HepG2 (cell line): ENCODE results near the gene ARHGEF1. TPM values are rescaled to one million over a fixed set of nuclear protein-coding genes. Genes with fewer than 3 reads are reported as not detected.

Experiments
- ATAC-seq: fragments of 200-7000 bp; cut with Tn5 transposase; 3 replicates; pipeline ENCODE4 v1.9.1; 2020; ENCODE audit warnings: mild to moderate bottlenecking, moderate library complexity
- BruUV-seq: library from RNA; stranded (reverse); fragments of 400-500 nt; replicated peaks from 2 replicates; lab custom pipeline; 2021; lab: Mats Ljungman, UMichigan
- CTCF ChIA-PET: fragments of 300-600 bp; formaldehyde crosslinking; extraction: SDS; loops from one replicate; lab custom pipeline; 2021; ENCODE audit warnings: low total read pairs, inconsistent platforms, low intra/inter-chr PET ratio; lab: Yijun Ruan, JAX
- POLR2A ChIA-PET: fragments of 350-600 bp; sonication (Branson Sonifier 250); formaldehyde crosslinking; loops from one replicate; lab custom pipeline; 2020; ENCODE audit warnings: antibody characterized with exemption, inconsistent platforms; lab: Yijun Ruan, JAX
- DNase-seq: peaks from one replicate; pipeline ENCODE4 v3.0.0-alpha.2; 2015; ENCODE audit warnings: low spot score
- FAIRE-seq: peaks from 3 replicates; lab custom pipeline; 2011; peaks lifted over from hg19 to GRCh38; lab: Jason Lieb, UNC
- H2AFZ ChIP-seq: one replicate; pipeline ENCODE4 v1.6.1; 2011; ENCODE audit warnings: low read length, inconsistent platforms
- H3K27ac ChIP-seq: fragments of 300-600 bp; 3 replicates; pipeline ENCODE4 v1.8.0; 2011; ENCODE audit warnings: mixed run types, mild to moderate bottlenecking, mixed read lengths, low read length, inconsistent platforms; ENCODE audit not compliant: insufficient read depth; ENCODE audit errors: extremely low read length
- H3K27me3 ChIP-seq, 2 experiments: fragments of 200-600 bp in 1 of 2; 2 replicates in 1 of 2; 3 replicates in 1 of 2; pipeline versions ENCODE4 v1.6.0 to v1.8.0; 2011; ENCODE audit warnings: low read length in 2 of 2, mild to moderate bottlenecking in 2 of 2, moderate library complexity in 2 of 2, inconsistent platforms in 1 of 2; ENCODE audit not compliant: insufficient read depth in 2 of 2, control insufficient read depth in 1 of 2
- H3K36me3 ChIP-seq, 2 experiments: fragments of 200-600 bp in 1 of 2; replicated peaks in 1 of 2; 2 replicates in 1 of 2; 3 replicates in 1 of 2; pipeline versions ENCODE4 v1.5.1 to v1.8.0; 2011; ENCODE audit warnings: low read length in 2 of 2, inconsistent platforms in 1 of 2; ENCODE audit not compliant: insufficient read depth in 2 of 2, control insufficient read depth in 1 of 2
- H3K4me1 ChIP-seq: 2 replicates; pipeline ENCODE4 v1.5.1; 2012; ENCODE audit warnings: low read length, inconsistent platforms; ENCODE audit not compliant: insufficient read depth
- H3K4me2 ChIP-seq: 2 replicates; pipeline ENCODE4 v1.6.0; 2011; ENCODE audit warnings: low read depth, low read length, inconsistent platforms
- H3K4me3 ChIP-seq, 3 experiments: fragments of 200-600 bp in 1 of 3; sonication (generic), shearing (Covaris generic) in 1 of 3; replicated peaks in 1 of 3; 2 replicates each; pipeline ENCODE4 v1.5.1; 2011 to 2016; ENCODE audit warnings: low read length in 3 of 3, inconsistent platforms in 2 of 3, low read depth in 2 of 3, mild to moderate bottlenecking in 2 of 3, control low read depth in 1 of 3, mixed read lengths in 1 of 3; ENCODE audit not compliant: insufficient read depth in 1 of 3
- H3K79me2 ChIP-seq: one replicate; pipeline ENCODE4 v1.6.1; 2011; ENCODE audit warnings: low read length, inconsistent platforms; ENCODE audit not compliant: insufficient read depth
- H3K9ac ChIP-seq: 2 replicates; pipeline ENCODE4 v1.6.0; 2011; ENCODE audit warnings: mild to moderate bottlenecking, low read depth, low read length, inconsistent platforms; ENCODE audit not compliant: insufficient read depth
- H3K9me3 ChIP-seq: 2 replicates; pipeline ENCODE4 v1.5.1; 2012; ENCODE audit warnings: mild to moderate bottlenecking, low read length
- H4K20me1 ChIP-seq: 2 replicates; pipeline ENCODE4 v1.6.0; 2011; ENCODE audit warnings: inconsistent platforms, mild to moderate bottlenecking, low read length, moderate library complexity; ENCODE audit not compliant: insufficient read depth
- ATRX ChIP-seq: sonication (generic); formaldehyde crosslinking; IDR thresholded peaks from 2 replicates; pipeline ENCODE4 v1.4.0; 2020; ENCODE audit warnings: missing genetic modification reagents, borderline replicate concordance
- BORCS8-MEF2B ChIP-seq: sonication (generic); formaldehyde crosslinking; IDR thresholded peaks from 2 replicates; pipeline ENCODE4 v1.8.0; 2022; ENCODE audit warnings: mild to moderate bottlenecking, missing genetic modification reagents
- DMAP1 ChIP-seq: IDR thresholded peaks from 2 replicates; pipeline ENCODE4 v1.6.1; 2016
- ETV5 ChIP-seq: IDR thresholded peaks from 2 replicates; pipeline ENCODE4 v1.6.1; 2018; ENCODE audit warnings: missing biosample characterization, missing genetic modification reagents, inconsistent platforms, borderline replicate concordance
- FOSL1 ChIP-seq: sonication (generic); formaldehyde crosslinking; IDR thresholded peaks from 2 replicates; pipeline ENCODE4 v1.9.0; 2021; ENCODE audit warnings: missing genetic modification reagents, borderline replicate concordance
- FOXA1 ChIP-seq, 2 experiments: fragments of 450-650 bp in 1 of 2; sonication (generic) in 1 of 2; formaldehyde crosslinking in 1 of 2; IDR thresholded peaks; 2 replicates each; pipeline versions ENCODE4 v1.4.0 to v1.6.1; 2016 to 2020; ENCODE audit warnings: missing genetic modification reagents in 1 of 2
- JUNB ChIP-seq: sonication (generic); formaldehyde crosslinking; IDR thresholded peaks from 2 replicates; pipeline ENCODE4 v1.8.0; 2022; ENCODE audit warnings: missing genetic modification reagents, mild to moderate bottlenecking, borderline replicate concordance
- MLLT10 ChIP-seq: sonication (generic); formaldehyde crosslinking; IDR thresholded peaks from 2 replicates; pipeline ENCODE4 v1.4.0; 2020; ENCODE audit warnings: missing genetic modification reagents
- NFIC ChIP-seq: IDR thresholded peaks from 2 replicates; pipeline ENCODE4 v1.6.1; 2012; ENCODE audit warnings: mild to moderate bottlenecking, low read length, inconsistent platforms
- POLR2G ChIP-seq: fragments of 200-400 bp; formaldehyde crosslinking; IDR thresholded peaks from 2 replicates; pipeline ENCODE4 v1.6.1; 2018; ENCODE audit warnings: mild to moderate bottlenecking, low read depth, low read length, moderate library complexity
- ZFP36L2 ChIP-seq: sonication (generic); formaldehyde crosslinking; IDR thresholded peaks from 2 replicates; pipeline ENCODE4 v1.4.0; 2020; ENCODE audit warnings: missing genetic modification reagents
- ZNF207 ChIP-seq: fragments of 450-650 bp; IDR thresholded peaks from 2 replicates; pipeline ENCODE4 v1.6.1; 2016; ENCODE audit warnings: antibody characterized with exemption, borderline replicate concordance
- WGBS: methylation state at CpG from one replicate; pipeline ENCODE4 v1.1.6; 2017; ENCODE audit warnings: low lambda C conversion rate; 5-methylcytosine and 5-hydroxymethylcytosine counted together
- in situ Hi-C: cut with HindIII; loops from 2 replicates; pipeline ENCODE4 v1.10.0; 2017; ENCODE audit warnings: low pct_unique_long_range_greater_than_20kb; ENCODE audit not compliant: extremely low pct_ligation_motif_present
- intact Hi-C: fragments of 100-400 bp; cut with micrococcal nuclease; formaldehyde crosslinking; loops from one replicate; pipeline ENCODE4 v1.10.0; 2022; ENCODE audit not compliant: unreplicated experiment
- polyA plus RNA-seq, 8 experiments: library from polyadenylated mRNA; depleted of rRNA in 3 of 8; stranded (reverse) in 7 of 8; unstranded in 1 of 8; fragments of >200 nt; fragmentation: Illumina TruSeq in 4 of 8; extraction: Trizol in 4 of 8; gene quantifications; 2 replicates each; pipeline versions ENCODE4 v1.2.1 to v1.2.3, GENCODE V29; 2011 to 2016; ENCODE audit warnings: low read depth in 4 of 8, missing spikeins in 1 of 8, mixed read lengths in 1 of 8; ENCODE audit not compliant: insufficient read depth in 1 of 8
- total RNA-seq, 5 experiments: library from RNA; depleted of rRNA; stranded (reverse); fragments of >200 nt; fragmentation: Illumina TruSeq; extraction: Trizol; gene quantifications; 2 replicates each; pipeline ENCODE4 v1.2.3, GENCODE V29; 2016; ENCODE audit warnings: low read depth in 1 of 5
- TF ChIP-seq, protein P1 (sequence below): IDR thresholded peaks from 2 replicates; pipeline ENCODE4 v1.6.1; 2016; ENCODE audit warnings: control low read depth
- TF ChIP-seq, protein P2 (sequence below): sonication (generic); formaldehyde crosslinking; IDR thresholded peaks from 2 replicates; pipeline ENCODE4 v1.4.0; 2020; ENCODE audit warnings: missing genetic modification reagents
- TF ChIP-seq, protein P3 (sequence below): sonication (generic); formaldehyde crosslinking; IDR thresholded peaks from 2 replicates; pipeline ENCODE4 v1.4.0; 2020; ENCODE audit warnings: missing genetic modification reagents
- TF ChIP-seq, protein P4 (sequence below): sonication (generic); formaldehyde crosslinking; IDR thresholded peaks from 2 replicates; pipeline ENCODE4 v1.4.0; 2020; ENCODE audit warnings: missing genetic modification reagents
- TF ChIP-seq, protein P5 (sequence below): sonication (generic); formaldehyde crosslinking; IDR thresholded peaks from 2 replicates; pipeline ENCODE4 v1.4.0; 2020; ENCODE audit warnings: missing genetic modification reagents

ARHGEF1 gene
- total and polyA plus RNA-seq, 2 of the 13 experiments (the other 11 are each of a cell fraction or from before 2014, with no cell fraction given) = 33.7 to 34.7 TPM

DNA sequence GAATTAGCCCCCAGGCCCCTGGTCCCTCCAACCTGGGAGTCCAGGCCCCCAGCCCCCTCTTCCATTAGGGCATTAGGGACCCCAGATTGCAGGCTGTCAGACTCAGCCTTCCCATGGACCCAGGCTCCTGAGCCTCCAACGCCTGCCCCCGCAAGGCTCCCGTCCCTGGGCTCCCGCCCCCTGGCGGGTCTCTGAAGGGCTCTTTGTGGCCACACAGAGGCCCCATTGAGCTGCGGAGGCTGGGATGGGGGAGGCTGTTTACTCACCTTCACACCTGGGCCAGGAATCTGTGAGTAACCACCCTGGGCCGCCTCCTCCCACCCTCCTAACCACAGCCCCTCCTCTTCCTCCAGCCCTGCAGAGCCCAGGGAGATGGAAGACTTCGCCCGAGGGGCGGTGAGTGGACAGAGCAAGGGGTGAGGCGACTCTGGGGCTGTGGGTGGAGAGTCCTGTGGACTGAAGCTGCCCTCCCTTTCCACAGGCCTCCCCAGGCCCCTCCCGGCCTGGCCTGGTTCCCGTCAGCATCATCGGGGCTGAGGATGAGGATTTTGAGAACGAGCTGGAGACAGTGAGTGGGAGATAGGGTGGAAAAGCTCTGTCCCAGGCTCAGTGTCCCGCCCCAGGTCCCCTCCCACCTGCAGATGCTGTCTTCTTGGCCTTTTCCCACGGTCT is 4.9 kb downstream of the ARHGEF1 start:
- POLR2A ChIA-PET = interaction anchor here (0.8 to 2.4 kb wide), 8 partner anchors 13 to 188 kb away, joined by 3 to 21 read pairs (median 4); partner anchors contain the start of genes RPS19 and ZNF574
- no TSS peak for BruUV-seq
- H3K79me2 ChIP-seq = peaks cover 25% of the 10 kb centered on the region
- H4K20me1 ChIP-seq = no peaks in the 10 kb centered on the region
- H3K9ac ChIP-seq = peak overlapping the region; percentile 50
- H3K4me3 ChIP-seq = peak overlapping the region in 2 of 3 experiments; percentile 12 to 55; a peak in 2 of 6 replicates
- peak overlapping the region; percentile 72 for H3K4me2 ChIP-seq
- peaks cover 41% of the 10 kb centered on the region for H3K4me1 ChIP-seq
- H3K27me3 ChIP-seq = no peaks in the 10 kb centered on the region; a peak in 1 of 5 replicates
- WGBS = 9% methylated on average over 10 of the region's 17 CpGs
- peak; percentile 92 for FAIRE-seq
- in situ Hi-C loops (loop anchor here (10.0 kb wide), 1 partner anchor 47 kb away; no protein-coding TSS in a partner anchor), intact Hi-C loops (no loop called here)
- DNase-seq = peak; percentile 95
- CTCF ChIA-PET = interaction anchor here (0.7 to 1.8 kb wide), 5 partner anchors 14 to 64 kb away, joined by 3 to 7 read pairs (median 4); no protein-coding TSS in a partner anchor
- H3K9me3 ChIP-seq = no peaks in the 10 kb centered on the region
- H3K27ac ChIP-seq = peak overlapping the region; percentile 66
- peak; percentile 80 for ATAC-seq
- no peak overlapping the region for H2AFZ ChIP-seq
- H3K36me3 ChIP-seq = peaks cover 6 to 13% of the 10 kb centered on the region in 2 experiments; a peak in 4 of 5 replicates
- TF ChIP-seq, protein P1, sequence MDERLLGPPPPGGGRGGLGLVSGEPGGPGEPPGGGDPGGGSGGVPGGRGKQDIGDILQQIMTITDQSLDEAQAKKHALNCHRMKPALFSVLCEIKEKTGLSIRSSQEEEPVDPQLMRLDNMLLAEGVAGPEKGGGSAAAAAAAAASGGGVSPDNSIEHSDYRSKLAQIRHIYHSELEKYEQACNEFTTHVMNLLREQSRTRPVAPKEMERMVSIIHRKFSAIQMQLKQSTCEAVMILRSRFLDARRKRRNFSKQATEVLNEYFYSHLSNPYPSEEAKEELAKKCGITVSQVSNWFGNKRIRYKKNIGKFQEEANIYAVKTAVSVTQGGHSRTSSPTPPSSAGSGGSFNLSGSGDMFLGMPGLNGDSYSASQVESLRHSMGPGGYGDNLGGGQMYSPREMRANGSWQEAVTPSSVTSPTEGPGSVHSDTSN (CRISPR knock-in tag) = no peak
- no peak for TF ChIP-seq ZNF207
- no peak for TF ChIP-seq NFIC
- no peak for TF ChIP-seq ATRX (CRISPR knock-in tag)
- TF ChIP-seq, protein P2, sequence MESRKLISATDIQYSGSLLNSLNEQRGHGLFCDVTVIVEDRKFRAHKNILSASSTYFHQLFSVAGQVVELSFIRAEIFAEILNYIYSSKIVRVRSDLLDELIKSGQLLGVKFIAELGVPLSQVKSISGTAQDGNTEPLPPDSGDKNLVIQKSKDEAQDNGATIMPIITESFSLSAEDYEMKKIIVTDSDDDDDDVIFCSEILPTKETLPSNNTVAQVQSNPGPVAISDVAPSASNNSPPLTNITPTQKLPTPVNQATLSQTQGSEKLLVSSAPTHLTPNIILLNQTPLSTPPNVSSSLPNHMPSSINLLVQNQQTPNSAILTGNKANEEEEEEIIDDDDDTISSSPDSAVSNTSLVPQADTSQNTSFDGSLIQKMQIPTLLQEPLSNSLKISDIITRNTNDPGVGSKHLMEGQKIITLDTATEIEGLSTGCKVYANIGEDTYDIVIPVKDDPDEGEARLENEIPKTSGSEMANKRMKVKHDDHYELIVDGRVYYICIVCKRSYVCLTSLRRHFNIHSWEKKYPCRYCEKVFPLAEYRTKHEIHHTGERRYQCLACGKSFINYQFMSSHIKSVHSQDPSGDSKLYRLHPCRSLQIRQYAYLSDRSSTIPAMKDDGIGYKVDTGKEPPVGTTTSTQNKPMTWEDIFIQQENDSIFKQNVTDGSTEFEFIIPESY (CRISPR knock-in tag) = peak; percentile 55; the same call in 1 of the 2 replicates
- TF ChIP-seq JUNB = peak; percentile 73; the same call in 1 of the 2 replicates
- TF ChIP-seq, protein P3, sequence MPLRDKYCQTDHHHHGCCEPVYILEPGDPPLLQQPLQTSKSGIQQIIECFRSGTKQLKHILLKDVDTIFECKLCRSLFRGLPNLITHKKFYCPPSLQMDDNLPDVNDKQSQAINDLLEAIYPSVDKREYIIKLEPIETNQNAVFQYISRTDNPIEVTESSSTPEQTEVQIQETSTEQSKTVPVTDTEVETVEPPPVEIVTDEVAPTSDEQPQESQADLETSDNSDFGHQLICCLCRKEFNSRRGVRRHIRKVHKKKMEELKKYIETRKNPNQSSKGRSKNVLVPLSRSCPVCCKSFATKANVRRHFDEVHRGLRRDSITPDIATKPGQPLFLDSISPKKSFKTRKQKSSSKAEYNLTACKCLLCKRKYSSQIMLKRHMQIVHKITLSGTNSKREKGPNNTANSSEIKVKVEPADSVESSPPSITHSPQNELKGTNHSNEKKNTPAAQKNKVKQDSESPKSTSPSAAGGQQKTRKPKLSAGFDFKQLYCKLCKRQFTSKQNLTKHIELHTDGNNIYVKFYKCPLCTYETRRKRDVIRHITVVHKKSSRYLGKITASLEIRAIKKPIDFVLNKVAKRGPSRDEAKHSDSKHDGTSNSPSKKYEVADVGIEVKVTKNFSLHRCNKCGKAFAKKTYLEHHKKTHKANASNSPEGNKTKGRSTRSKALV = no peak
- TF ChIP-seq MLLT10 = no peak
- TF ChIP-seq, protein P4, sequence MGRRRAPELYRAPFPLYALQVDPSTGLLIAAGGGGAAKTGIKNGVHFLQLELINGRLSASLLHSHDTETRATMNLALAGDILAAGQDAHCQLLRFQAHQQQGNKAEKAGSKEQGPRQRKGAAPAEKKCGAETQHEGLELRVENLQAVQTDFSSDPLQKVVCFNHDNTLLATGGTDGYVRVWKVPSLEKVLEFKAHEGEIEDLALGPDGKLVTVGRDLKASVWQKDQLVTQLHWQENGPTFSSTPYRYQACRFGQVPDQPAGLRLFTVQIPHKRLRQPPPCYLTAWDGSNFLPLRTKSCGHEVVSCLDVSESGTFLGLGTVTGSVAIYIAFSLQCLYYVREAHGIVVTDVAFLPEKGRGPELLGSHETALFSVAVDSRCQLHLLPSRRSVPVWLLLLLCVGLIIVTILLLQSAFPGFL = no peak
- TF ChIP-seq, protein P5, sequence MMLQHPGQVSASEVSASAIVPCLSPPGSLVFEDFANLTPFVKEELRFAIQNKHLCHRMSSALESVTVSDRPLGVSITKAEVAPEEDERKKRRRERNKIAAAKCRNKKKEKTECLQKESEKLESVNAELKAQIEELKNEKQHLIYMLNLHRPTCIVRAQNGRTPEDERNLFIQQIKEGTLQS = peak; percentile 83
- peak; percentile 36; the same call in 1 of the 2 replicates for TF ChIP-seq DMAP1
- peak; percentile 56; the same call in 1 of the 2 replicates for TF ChIP-seq POLR2G
- TF ChIP-seq ZFP36L2 (CRISPR knock-in tag) = no peak
- TF ChIP-seq ETV5 (CRISPR knock-in tag) = peak; percentile 78; the same call in 1 of the 2 replicates
- peak; percentile 70; the same call in 1 of the 2 replicates for TF ChIP-seq BORCS8-MEF2B (CRISPR knock-in tag)
- TF ChIP-seq FOSL1 (CRISPR knock-in tag) = peak; percentile 68; the same call in 1 of the 2 replicates
- no peak for TF ChIP-seq FOXA1 (IDR thresholded peaks at IDR 0.05)
- TF ChIP-seq FOXA1 (CRISPR knock-in tag; IDR thresholded peaks at IDR 0.05) = peak; percentile 97
